HG03095 (cell line): ENCODE data around the gene KRTAP10-7.
"Not testable (repeated sequence)": the region's sequence is repeated elsewhere in the genome, so short reads cannot be mapped to it uniquely, and the experiment has no call there.

Experiments
- ATAC-seq: cut with Tn5 transposase; IDR thresholded peaks from one replicate; pipeline ENCODE4 v1.9.1; 2021; ENCODE audit warnings: moderate library complexity; ENCODE audit not compliant: unreplicated experiment

Gene KRTAP10-7, protein sequence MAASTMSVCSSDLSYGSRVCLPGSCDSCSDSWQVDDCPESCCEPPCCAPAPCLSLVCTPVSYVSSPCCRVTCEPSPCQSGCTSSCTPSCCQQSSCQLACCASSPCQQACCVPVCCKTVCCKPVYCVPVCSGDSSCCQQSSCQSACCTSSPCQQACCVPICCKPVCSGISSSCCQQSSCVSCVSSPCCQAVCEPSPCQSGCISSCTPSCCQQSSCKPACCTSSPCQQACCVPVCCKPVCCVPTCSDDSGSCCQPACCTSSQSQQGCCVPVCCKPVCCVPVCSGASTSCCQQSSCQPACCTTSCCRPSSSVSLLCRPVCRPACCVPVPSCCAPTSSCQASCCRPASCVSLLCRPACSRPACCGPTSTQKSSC

DNA sequence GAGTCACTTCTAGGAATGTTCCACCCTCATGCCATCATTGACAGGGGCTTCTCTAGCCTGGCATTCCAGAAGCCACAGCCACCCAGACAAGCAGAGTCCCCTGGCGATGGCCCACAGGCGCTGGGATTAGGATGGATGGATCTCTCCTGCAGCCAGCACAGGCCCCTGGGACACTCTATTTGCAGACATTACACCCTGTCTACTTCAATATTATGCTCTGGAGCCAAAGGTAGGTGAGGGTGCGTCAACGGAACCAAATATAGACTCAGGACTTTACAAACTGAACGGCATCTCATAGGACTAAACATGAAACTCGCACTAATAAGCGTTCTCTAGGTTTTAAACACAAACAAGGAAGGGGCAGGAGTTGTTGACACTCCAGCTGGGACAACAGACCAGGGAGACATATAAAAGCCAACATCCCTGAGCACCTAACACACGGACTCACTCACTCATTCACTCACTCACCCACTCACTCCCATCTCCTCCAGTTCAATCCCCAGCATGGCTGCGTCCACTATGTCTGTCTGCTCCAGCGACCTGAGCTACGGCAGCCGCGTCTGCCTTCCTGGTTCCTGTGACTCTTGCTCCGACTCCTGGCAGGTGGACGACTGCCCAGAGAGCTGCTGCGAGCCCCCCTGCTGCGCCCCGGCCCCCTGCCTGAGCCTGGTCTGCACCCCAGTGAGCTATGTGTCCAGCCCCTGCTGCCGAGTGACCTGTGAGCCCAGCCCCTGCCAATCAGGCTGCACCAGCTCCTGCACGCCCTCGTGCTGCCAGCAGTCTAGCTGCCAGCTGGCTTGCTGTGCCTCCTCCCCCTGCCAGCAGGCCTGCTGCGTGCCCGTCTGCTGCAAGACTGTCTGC lies at the start of gene KRTAP10-7:
TSS of gene KRTAP10-7 (plus strand) at position 480 of the 861 bp plus-strand sequence. CDS start at position 505, 25 bp downstream.
- not testable (repeated sequence) for ATAC-seq

DNA sequence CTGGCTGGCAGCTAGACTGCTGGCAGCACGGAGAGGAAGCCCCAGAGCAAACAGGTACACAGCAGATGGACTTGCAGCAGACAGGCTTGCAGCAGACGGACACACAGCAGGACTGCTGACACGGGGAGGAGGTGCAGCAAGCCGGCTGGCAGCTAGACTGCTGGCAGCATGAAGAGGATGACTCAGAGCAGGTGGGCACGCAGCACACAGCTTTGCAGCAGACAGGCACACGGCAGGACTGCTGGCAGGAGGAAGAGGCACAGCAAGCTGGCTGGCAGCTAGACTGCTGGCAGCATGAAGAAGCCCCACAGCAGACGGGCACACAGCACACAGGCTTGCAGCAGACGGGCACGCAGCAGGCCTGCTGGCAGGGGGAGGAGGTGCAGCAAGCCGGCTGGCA lies 49.6 kb upstream of the KRTAP10-7 start:
- no peak for ATAC-seq

DNA sequence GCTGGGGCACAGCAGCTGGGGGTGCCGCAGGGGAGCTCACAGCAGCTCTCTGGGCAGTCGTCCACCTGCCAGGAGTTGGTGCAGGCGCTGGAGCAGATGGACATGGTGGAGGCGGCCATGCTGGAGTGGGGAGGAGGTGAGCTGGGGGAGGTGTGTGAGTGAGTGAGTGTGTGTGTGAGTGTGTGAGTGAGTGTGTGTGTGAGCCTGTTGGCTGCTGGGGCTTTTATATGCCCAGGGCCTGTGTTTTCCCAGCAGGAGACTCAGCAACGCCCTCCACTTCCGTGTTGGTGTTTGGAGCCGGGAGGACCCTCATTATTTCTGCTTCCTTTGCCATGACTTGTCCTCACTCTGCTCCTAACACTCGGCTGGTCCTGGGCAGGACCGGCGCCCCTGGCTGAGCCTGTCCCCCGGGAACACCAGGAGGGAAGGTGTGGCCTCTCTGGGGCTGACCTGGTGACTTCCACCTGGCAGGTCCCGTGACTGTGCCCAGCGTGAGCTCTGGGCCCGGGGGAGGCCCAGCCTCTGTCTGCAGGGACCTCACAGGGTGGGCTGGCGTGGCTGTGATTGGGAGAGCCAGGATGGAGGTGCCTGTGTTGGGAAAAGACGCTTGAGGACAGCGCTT lies 48.9 kb upstream of the KRTAP10-7 start, which contains the start of gene KRTAP10-2:
TSS of gene KRTAP10-2 (minus strand) at position 166 of the 622 bp plus-strand sequence. CDS start at position 119, 47 bp downstream.
- no peak for ATAC-seq

DNA sequence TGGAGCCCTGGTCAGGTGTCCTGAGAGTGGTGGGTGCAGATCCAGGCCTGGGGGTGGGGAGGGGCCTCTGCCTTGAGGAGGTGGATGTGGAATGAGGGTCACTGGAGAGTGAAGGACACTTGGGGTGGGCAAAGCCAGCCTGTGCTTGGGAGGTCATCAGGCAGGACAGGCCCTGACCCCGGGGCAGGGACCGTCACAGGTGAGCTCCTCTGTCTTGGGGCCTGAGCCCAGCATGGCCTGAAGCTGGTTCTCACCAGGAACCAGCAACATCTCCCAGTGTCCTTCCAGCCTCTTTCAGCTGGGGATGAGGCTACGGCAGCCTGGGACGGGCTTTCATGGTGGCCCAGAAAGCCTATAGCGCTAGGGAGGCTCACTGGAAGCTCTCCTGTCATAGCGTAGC lies 48.3 kb upstream of the KRTAP10-7 start:
- no peak for ATAC-seq

DNA sequence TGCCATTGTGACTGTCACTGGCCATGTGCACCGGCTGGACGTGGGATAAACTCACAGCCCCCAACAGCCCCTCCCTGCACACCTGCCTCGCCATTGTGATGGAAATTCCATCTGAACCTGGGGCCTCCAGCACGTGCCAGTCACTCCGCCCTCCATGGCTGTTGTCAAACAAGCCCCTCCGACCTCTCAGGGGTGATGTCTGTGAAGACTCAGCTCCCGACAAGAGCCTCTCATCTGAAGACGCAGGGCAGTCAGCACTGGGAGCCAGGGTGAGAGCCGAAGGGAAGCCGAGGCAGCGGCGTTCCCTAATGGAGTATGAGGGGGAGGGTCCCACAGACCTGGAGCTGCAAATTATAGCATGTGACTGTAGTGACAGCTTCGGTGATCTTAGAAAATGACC lies 47.7 kb upstream of the KRTAP10-7 start:
- no peak for ATAC-seq

DNA sequence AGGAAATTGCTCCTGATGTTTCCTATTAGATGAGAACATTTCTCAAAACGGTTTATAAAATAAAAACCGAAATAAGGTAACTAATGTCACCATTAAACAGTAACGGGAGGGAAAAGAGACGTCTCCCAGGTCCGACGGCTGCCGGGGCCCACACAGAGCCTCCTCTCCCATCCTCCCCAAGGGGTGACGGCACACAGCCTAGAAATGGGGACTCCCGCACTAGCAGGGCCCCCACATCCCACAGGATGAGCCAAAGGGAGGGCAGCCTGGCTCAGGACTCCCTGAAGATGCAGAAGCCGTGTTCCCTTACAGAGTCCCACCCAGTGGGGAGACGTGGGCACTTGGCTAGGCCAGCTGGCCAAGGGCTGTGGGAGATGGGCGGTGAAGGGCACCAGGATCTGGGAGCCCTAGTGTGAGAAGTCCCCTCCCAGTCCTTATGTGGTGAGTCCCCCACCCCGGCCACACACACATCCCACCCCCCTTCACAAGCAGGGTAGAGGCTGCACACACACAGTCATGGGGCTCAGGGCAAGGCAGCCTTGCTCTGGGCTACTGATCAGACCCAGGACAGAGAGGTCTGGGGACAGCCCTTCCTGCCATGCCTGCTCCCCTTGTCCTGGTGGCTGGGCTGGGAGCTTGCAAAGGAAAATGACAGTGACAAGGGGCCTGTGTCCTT lies 45.1 kb upstream of the KRTAP10-7 start:
- ATAC-seq, result no peak

DNA sequence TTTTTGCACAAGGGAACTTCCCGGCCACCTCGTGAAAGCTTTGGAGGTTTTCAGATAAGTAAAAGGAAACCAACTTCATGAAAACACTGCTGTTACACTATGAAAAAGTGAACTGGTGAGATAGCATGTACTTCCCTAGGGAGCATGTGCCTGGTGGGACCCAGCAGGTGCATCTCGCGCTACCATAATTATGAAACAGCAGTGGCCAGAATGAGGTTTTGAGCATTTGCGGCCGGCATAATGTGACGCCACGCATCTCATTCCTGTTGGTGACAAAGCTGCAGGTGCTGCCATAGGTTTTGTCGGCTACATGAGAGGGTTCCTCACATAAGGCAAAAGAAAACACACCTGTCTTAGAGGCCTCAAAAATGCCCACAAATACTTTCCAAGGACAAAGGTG lies 43.5 kb upstream of the KRTAP10-7 start:
- ATAC-seq, result no peak

DNA sequence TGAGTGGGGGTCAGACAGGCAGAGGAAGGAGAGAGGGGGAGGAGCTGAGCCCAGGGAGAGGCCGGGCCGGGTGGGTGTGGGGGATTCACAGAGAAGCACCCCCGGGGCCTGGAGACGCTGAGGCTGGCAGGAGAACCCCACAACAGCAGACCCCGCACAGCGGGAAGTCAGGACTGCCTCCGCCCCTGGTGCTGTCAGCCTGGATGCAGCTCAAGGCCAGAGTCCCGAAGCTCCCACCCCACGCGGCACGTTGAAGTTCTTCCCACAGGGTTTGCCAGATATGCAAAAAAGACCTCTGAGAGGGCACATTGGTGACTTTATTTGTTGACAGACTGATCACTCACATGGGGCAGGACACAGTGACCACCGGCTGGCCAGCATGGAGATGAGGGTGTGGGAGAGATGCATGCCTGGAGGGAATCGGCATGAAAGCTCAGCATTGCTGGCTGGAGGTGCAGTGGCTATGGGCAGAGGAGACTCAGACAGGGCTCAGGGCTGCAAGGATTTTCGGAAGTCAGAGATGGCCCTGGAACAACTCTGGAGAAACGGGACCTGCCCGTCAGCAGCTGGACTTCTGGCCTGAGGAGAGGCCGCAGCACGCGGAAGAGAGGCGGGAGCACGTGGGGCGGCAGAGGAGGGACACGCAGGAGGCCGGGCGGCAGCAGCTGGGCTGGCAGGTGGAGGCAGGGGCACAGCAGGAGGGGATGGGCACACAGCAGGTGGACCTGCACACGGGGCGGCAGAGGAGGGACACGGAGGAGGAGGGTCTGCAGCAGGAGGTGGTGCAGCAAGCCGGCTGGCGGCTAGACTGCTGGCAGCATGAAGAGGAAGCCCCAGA lies 42.7 kb upstream of the KRTAP10-7 start:
- ATAC-seq, result no peak

DNA sequence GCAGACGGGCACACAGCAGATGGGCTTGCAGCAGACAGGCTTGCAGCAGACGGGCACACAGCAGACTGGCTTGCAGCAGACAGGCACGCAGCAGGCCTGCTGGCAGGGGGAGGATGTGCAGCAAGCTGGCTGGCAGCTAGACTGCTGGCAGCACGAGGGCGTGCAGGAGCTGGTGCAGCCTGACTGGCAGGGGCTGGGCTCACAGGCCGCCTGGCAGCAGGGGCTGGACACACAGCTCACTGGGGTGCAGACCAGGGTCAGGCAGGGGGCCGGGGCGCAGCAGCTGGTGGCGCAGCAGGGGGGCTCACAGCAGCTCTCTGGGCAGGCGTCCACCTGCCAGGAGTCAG lies 42.1 kb upstream of the KRTAP10-7 start:
- not testable (repeated sequence) for ATAC-seq

DNA sequence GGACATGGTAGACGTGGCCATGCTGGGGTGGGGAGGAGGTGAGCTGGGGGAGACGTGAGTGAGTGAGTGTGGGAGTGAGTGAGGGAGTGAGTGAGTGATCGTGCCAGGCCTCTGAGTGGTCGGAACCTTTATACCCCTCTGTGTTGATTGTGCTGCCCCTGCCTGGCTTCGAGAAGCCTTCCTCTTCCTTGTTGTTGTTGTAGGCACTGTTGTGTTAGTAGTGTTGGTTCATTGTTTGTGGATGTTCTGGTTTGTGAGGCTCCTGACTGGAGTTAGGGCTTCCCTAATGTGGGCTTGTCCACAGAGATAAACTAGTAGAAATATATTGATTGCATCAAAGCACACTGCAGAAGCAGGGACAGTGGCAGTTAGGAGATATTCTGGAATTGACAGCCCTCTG lies 41.7 kb upstream of the KRTAP10-7 start, which contains the start of gene KRTAP10-3:
TSS of gene KRTAP10-3 (minus strand) at position 101 of the 400 bp plus-strand sequence. CDS start at position 21, 80 bp downstream.
- ATAC-seq, result no peak

DNA sequence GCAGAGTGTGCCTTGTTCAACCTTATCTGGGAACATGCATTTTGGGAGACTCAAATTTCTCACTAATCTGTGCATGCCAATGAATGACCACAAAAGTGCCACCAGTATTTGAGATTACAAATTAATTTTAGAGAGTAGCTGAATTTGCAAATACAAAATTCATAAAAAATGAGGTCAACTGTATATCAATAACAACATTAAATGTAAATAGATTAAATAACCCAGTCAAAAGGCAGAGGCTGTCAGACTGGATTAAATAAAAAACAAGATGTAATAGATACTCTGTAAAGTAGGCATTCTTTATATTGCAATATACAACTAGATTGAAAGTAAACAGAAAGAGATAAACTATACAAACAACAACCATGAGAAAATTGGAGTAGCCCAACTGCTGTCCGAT lies 36.3 kb upstream of the KRTAP10-7 start:
- ATAC-seq, result no peak

DNA sequence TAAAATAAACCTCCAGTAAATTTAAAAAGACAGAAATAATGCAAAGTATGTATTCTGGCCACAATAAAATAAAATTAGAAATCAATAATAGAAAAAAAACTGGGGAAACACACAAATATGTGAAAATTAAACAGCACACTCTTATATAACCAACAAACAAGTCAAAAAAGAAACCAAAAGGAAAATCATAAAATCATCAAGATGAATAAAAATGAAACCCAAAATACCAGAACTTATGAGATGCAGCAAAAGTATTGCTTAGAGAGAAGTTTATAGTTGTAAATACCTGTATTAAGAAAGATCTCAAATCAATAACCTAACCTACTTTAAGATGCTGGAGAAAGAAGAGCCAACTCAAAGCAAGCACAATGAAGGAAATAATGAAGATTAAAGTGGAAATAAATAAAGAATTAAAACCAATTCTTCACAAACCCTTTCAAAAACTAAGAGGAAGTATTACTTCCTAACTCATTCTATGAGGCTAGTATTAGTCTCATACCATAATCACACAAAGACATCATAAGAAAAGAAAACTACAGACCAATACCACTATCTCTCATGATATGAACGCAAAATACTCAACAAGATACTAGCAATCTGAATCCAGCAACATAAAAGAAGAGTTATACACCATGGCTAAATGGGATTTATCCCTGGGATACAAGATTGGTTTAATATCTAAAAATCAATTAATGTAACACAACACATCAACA lies 35.4 kb upstream of the KRTAP10-7 start:
- ATAC-seq, result no peak

DNA sequence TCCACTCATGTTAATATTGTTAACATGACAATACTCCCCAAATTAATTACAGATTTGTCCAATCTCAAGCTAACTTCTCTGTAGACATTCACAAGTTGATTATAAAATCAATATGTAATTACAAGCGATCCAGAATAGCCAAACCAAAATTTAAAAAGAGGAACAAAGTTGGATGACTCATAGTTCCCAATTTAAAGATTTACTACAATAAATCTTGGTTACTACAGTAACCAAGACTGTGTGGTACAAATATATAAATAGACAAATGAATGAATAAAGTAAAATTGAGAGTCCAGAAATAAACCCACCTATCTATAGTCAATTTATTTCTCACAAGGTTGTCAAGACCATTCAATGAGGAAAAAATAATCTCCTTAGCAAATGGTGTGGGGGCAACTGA lies 34.0 kb upstream of the KRTAP10-7 start:
- ATAC-seq, result no peak

DNA sequence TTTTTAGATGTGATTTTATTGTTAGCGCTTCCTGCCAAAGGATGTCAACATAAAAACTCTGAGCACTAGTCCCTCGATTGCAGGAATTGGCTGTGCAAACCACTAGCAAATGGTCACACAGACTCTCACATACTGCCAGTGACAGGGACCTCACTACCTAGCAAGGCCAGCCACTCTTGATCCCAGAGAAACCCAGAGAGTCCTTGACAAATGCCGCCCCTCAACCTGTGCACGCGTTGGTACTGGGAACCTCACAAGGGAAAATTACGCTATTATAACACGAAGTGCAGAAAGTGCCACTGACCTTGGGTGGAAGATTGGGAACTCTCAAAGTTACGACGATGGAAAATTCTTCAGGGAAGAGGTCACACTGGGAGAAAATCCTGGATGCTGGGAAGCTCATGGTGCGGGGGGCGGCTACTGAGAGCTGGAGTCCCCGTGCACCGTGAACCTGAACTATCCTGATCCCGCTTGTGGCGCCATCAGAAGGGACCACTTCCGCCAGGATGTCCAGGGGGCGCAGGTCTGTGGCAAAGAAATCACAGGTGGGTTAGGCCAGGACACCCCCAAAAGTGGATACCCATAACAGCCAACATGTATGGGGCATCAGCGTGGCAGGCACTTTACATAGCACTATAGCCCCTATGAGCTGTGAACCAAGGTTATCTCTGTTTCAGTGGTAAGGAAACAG lies 32.8 kb upstream of the KRTAP10-7 start:
- no peak for ATAC-seq

DNA sequence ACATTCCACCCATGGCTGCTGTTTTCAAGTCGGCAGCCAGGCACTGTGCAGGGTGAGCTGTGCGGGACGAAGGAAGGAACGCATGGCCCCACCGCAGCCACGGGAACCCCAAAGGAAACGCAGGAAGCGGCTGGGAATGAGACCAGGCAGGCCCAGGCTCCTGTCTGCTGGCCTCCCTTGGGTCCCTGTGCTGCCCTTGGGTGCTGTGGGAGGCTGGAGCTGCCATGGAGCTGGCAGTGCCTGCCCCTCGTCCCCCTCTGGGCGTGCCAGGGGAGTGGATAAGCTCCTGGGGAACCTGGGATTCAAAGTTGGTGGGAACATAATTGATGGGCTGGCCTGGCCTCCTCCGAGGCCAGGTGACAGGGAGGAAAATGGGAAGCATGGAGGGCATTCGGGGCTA lies 32.1 kb upstream of the KRTAP10-7 start:
- ATAC-seq, result no peak

DNA sequence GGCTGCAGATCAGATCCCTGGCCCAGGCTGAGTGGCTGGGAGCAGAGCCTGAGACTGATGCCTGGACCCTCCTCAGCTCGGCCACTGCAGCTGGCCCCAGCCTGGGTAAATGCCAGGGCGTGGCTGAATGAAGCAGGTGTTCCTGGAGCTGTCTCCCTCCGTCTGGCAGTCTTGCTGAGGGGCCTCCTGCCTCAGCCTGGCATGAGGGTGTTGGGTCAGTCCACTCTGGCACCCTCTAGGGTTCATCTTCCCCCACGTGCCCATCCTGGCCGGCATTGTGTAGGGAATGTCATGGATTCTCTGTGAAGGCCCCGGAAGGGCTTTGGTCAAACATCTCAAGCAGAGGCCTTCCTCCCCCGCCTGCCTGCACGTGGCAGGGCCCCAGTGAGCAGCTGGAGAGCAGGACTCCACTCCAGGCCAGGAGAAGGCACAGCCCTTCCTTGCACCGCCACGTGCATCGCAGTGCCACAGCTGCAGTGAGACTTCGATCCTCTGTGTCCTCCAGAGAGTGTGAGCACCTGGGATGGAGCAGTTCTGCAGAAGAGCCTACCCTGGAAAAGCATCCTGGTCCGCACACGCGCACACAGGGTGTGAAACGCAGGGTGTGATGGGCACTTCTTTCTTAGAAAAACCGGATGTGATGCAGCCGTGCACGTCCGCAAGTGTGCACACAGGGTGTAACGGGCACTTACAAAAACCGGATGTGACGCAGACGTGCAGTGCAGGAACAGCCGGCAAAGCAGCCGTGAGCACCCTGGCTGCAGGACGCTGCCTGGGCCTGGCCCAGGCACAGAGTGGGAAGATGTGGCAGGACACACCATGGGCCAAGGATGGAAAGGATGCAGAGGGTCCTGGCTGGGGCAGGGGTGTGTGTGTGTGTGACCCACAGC lies 31.5 kb upstream of the KRTAP10-7 start:
- no peak for ATAC-seq

DNA sequence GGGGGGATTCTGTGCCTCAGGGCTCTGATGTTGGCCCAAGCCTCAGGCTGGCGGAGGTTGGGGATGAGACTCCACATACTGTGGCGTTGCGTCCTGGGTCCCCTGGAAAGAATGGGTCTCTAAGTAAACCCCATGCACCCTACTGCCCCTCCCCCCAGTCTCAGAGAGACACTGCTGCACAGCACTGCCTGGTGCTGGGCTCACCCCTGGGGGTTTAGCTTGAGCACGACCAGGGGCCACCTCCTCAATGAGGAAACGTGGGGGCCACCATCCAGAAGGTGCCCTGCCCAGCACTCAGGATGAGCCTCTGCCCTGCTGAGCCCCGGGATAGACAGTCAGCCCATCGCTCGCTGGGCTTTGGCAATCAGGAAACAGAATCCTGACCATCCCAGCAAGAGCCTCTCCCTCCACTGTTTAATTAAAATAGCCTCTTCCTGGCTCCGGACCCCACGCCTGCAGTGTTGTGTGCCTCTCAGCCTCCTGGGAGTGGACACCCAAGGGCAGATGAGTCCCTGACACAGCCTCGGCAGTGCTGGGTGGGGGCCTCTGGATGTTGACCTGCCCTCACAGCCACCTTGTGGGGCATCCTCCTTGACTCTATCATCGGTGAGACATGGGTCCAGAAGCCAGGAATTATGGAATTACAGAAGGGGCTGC lies 30.4 kb upstream of the KRTAP10-7 start:
- no peak for ATAC-seq
